Forelimb muscle (tissue), 1 donor: ENCODE results near the gene MROH2A. TPM values are rescaled to one million over a fixed set of nuclear protein-coding genes. Genes with fewer than 3 reads are reported as not detected.
A peak's percentile ranks its signal among the peaks of the same experiment; 100 is the strongest.
"Not testable (repeated sequence)": the region's sequence is repeated elsewhere in the genome, so short reads cannot be mapped to it uniquely, and the experiment has no call there.

ENCODE experiments used
- DNase-seq: peaks from one replicate; pipeline ENCODE4 v3.0.0-alpha.2; 2013; ENCODE audit warnings: low read depth
- polyA plus RNA-seq: library from polyadenylated mRNA; unstranded; fragments of 120-200 nt; gene quantifications from one replicate; pipeline ENCODE4 v1.2.1, GENCODE V29; 2013; ENCODE audit not compliant: insufficient read length

MROH2A gene
- polyA plus RNA-seq, 1 donor = not detected

- DNase-seq = no peak
Observed at GRCh38 chr2:233853353-233853752, 75.2 kb downstream of the MROH2A start.

- DNase-seq = no peak
Observed at GRCh38 chr2:233853883-233854240, 75.7 kb downstream of the MROH2A start.

GRCh38 chr2:233854241-233854981 is 76.3 kb downstream of the MROH2A start, which contains the start of gene HJURP:
HJURP (minus strand) TSS chr2:233854535; CDS start chr2:233854500, 35 bp downstream.
- DNase-seq = peak; percentile 89

DNA sequence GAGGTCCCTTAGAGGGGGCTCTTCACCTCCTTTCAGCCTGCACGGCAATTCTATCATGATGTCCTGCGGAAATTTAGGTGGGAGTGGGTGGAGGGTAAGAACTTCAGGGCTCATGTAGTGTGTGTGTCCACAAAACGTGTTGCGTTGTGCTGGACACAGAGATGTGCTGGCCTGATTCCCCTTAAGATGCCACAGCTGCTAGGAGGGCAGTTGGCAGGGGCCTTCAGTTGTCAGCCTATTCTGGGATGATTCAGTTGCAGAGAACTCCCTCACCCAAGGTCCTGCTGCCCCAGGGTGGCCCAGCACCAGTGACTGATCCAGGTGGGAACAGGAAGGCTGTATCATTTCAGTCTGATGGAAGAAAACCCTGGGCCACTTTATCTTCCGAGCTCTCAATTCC is 77.2 kb downstream of the MROH2A start:
- no peak for DNase-seq

- no peak for DNase-seq
Observed at GRCh38 chr2:233856184-233856583, 78.1 kb downstream of the MROH2A start.

GRCh38 chr2:233857511-233858141 is 79.5 kb downstream of the MROH2A start:
- DNase-seq = no peak

- no peak for DNase-seq
Observed at GRCh38 chr2:233858331-233858730, 80.2 kb downstream of the MROH2A start.

GRCh38 chr2:233862261-233862768 is 84.2 kb downstream of the MROH2A start:
- no peak for DNase-seq

DNA sequence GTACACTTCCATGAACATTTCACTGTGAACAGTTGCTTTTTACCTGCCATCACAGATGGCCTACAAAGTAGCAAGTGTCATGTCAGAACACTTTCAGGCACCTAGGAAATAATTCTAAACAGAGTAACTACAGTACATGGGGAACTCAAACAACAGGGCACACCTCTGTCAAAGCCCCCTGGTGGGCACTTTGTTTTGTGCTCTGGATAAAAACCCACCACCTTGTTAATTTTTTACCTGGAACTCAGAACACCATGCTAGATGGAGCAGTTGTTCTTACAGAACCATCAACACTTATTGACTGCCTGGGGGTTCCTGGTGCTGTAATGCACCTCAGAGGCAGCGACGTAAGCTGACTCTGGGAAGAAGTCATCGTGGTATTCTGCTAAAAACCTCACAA is 87.7 kb downstream of the MROH2A start:
- no peak for DNase-seq

- DNase-seq = no peak
Observed at GRCh38 chr2:233866479-233866878, 88.3 kb downstream of the MROH2A start.

- no peak for DNase-seq
Observed at GRCh38 chr2:233867993-233868532, 89.9 kb downstream of the MROH2A start, which contains the start of gene MSL3B. MSL3B (minus strand) TSS chr2:233868386.

DNA sequence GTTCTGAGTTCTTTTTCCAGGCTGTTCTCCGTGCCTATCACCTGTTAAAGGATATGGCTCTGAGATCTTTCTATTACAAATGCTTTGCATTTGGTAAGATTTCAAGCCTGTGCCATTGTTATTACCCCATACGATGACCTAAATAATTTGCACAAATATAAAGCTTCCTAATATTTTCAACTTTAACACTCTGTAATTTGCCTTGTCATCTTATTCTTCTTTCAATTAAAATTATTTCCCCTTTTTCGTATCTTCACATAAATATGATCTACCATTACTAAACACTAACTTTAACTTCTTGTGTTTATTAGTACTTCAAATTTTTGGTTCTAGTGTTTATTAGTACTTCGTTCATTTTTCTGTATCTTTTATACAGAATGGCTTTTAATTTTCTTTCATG is 93.3 kb downstream of the MROH2A start:
- DNase-seq = no peak

DNA sequence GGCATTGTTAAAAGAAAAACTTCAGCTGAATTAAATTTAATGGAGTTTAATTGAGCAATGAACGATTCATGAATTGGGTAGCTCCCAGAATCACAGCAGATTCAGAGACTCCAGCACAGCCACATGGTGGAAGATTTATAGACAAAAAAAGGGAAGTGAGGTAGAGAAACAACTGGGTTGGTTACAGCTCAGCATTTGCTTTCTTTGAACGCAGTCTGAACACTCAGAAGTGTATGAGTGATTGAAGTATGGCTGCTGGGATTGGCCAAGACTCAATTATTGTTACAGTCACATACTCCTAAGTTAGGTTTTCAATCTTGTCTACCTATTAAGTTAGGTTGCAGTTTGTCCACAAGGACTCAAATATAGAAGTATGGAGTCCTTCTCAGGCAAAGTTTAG is 94.0 kb downstream of the MROH2A start:
- DNase-seq = not testable (repeated sequence)

DNA sequence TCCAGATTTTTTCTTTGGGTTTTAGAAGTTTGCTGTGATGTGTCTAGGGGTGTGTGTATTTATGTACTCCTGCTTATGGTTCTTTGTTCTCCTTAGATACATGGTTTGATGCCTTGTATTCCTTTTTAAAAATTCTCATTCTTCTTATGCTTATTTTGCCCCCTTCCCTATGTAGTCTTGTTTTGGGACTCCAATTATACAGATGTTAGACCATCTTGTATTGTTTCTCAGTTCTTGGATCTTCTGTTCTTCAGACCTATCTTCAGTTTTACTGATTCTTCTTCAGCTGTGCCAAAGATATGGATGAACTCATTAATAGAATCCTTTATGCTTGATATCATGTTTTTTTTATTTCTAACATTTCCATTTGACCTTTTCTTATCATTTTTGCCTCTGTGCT is 104.2 kb downstream of the MROH2A start:
- DNase-seq = no peak

Other genes with a start within 250 kb of the MROH2A start
- 21.3 TPM for gene USP40, start 211.5 kb upstream of the MROH2A start, polyA plus RNA-seq
- not detected for gene UGT1A8, start 160.7 kb upstream of the MROH2A start, polyA plus RNA-seq
- not detected for gene UGT1A10, start 141.9 kb upstream of the MROH2A start, polyA plus RNA-seq
- gene UGT1A9, start 106.4 kb upstream of the MROH2A start, polyA plus RNA-seq = not detected
- not detected for gene UGT1A7, start 96.4 kb upstream of the MROH2A start, polyA plus RNA-seq
- not detected for gene UGT1A6, start 85.4 kb upstream of the MROH2A start, polyA plus RNA-seq
- not detected for gene UGT1A5, start 65.4 kb upstream of the MROH2A start, polyA plus RNA-seq
- not detected for gene UGT1A4, start 59.6 kb upstream of the MROH2A start, polyA plus RNA-seq
- gene UGT1A3, start 49.3 kb upstream of the MROH2A start, polyA plus RNA-seq = not detected
- gene UGT1A1, start 18.1 kb upstream of the MROH2A start, polyA plus RNA-seq = 0.08 TPM
- 10.0 TPM for gene HJURP, start 76.2 kb downstream of the MROH2A start, polyA plus RNA-seq
- 0.25 TPM for gene TRPM8, start 139.0 kb downstream of the MROH2A start, polyA plus RNA-seq